ENCODE results near the gene ZPLD1.

ZPLD1 gene

GRCh38 chr3:102470066-102470465 is 35.3 kb downstream of the ZPLD1 start:
- no peak for DNase-seq

- DNase-seq: no peak
Measured at GRCh38 chr3:102471001-102471400, 36.2 kb downstream of the ZPLD1 start.

- no peak for DNase-seq
Measured at GRCh38 chr3:102471491-102471890, 36.7 kb downstream of the ZPLD1 start.

GRCh38 chr3:102473648-102474047 is 38.8 kb downstream of the ZPLD1 start:
- DNase-seq: no peak

GRCh38 chr3:102474207-102474606 is 39.4 kb downstream of the ZPLD1 start:
- DNase-seq: no peak

- DNase-seq: no peak
Measured at GRCh38 chr3:102476198-102476597, 41.4 kb downstream of the ZPLD1 start.

GRCh38 chr3:102478160-102478559 is 43.3 kb downstream of the ZPLD1 start:
- DNase-seq: no peak

GRCh38 chr3:102480139-102480538 is 45.3 kb downstream of the ZPLD1 start:
- no peak for DNase-seq

GRCh38 chr3:102481050-102481449 is 46.2 kb downstream of the ZPLD1 start:
- no peak for DNase-seq

- DNase-seq: no peak
Measured at GRCh38 chr3:102483556-102483955, 48.7 kb downstream of the ZPLD1 start.

GRCh38 chr3:102484363-102484762 is 49.5 kb downstream of the ZPLD1 start:
- no peak for DNase-seq

- no peak for DNase-seq
Measured at GRCh38 chr3:102485701-102486100, 50.9 kb downstream of the ZPLD1 start.

- no peak for DNase-seq
Measured at GRCh38 chr3:102488331-102488730, 53.5 kb downstream of the ZPLD1 start.

- DNase-seq: no peak
Measured at GRCh38 chr3:102492300-102492699, 57.5 kb downstream of the ZPLD1 start.

GRCh38 chr3:102497571-102497970 is 62.8 kb downstream of the ZPLD1 start:
- DNase-seq: no peak

- DNase-seq: no peak
Measured at GRCh38 chr3:102505542-102505941, 70.7 kb downstream of the ZPLD1 start.

- DNase-seq: no peak
Measured at GRCh38 chr3:102510663-102511062, 75.8 kb downstream of the ZPLD1 start.

GRCh38 chr3:102511168-102511567 is 76.4 kb downstream of the ZPLD1 start:
- DNase-seq: no peak

- DNase-seq: no peak
Measured at GRCh38 chr3:102511639-102512038, 76.8 kb downstream of the ZPLD1 start.

GRCh38 chr3:102512734-102513504 is 78.1 kb downstream of the ZPLD1 start:
- DNase-seq: no peak

GRCh38 chr3:102514241-102514640 is 79.4 kb downstream of the ZPLD1 start:
- no peak for DNase-seq

GRCh38 chr3:102521246-102521645 is 86.4 kb downstream of the ZPLD1 start:
- no peak for DNase-seq

GRCh38 chr3:102525624-102526023 is 90.8 kb downstream of the ZPLD1 start:
- no peak for DNase-seq

- DNase-seq: no peak
Measured at GRCh38 chr3:102526865-102527264, 92.0 kb downstream of the ZPLD1 start.

- no peak for DNase-seq
Measured at GRCh38 chr3:102528727-102529126, 93.9 kb downstream of the ZPLD1 start.
